ENCODE measurements around the gene GSTCD.

DNA sequence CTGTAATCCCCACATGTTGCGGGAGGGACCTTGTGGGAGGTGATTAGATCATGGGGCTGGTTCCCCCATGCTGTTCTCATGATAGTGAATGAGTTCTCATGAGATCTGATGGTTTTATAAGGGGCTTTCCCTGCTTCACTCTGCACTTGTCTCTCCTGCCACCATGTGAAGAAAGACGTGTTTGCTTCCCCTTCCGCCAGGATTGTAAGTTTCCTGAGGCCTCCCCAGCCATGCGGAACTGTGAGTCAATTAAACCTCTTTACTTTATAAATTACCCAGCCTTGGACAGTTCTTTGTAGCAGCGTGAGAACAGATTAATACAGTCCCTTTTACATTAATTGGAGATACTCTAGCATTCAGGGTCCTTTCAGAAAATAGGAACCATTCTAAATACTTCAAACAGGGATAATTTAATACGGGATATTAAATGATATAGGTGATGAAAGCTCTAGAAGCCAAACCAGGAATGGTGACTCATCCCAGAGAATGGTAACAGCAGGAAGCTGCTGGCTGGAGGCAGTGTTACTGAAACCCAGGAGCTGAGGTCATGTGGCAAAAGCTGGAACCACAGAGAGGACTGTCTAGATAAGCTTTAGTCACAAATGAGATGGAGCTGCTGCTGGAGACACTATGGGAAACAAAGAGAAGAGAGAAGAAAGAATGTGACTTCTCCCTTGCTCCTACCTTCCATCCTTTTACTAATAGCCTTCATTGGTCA lies 57.3 kb downstream of the GSTCD start:
- TF ChIP-seq CTCF (conservative IDR thresholded peaks at IDR 0.05) (no peak), ZFX (IDR thresholded peaks at IDR 0.05) (no peak)

Measured in C4-2B (cell line).